HS-5 (cell line): ENCODE data around the gene MAP3K1.

ENCODE experiments used
- DNase-seq: peaks from one replicate; pipeline ENCODE4 v3.0.0-alpha.2; 2012; ENCODE audit warnings: low read depth

The MAP3K1 gene

GRCh38 chr5:56849671-56850070 is 34.3 kb downstream of the MAP3K1 start:
- DNase-seq = no peak

GRCh38 chr5:56850423-56850822 is 35.1 kb downstream of the MAP3K1 start:
- DNase-seq = no peak

GRCh38 chr5:56851258-56851941 is 36.1 kb downstream of the MAP3K1 start:
- DNase-seq = no peak

- DNase-seq = no peak
Observed at GRCh38 chr5:56852228-56853000, 37.1 kb downstream of the MAP3K1 start.

GRCh38 chr5:56853698-56854097 is 38.3 kb downstream of the MAP3K1 start:
- DNase-seq = no peak

GRCh38 chr5:56854920-56855319 is 39.6 kb downstream of the MAP3K1 start:
- no peak for DNase-seq

- DNase-seq = no peak
Observed at GRCh38 chr5:56856541-56857178, 41.3 kb downstream of the MAP3K1 start.

- DNase-seq = no peak
Observed at GRCh38 chr5:56858777-56859442, 43.6 kb downstream of the MAP3K1 start.

- no peak for DNase-seq
Observed at GRCh38 chr5:56861893-56862485, 46.6 kb downstream of the MAP3K1 start.

GRCh38 chr5:56862909-56863308 is 47.6 kb downstream of the MAP3K1 start:
- DNase-seq = no peak

GRCh38 chr5:56871777-56872176 is 56.4 kb downstream of the MAP3K1 start:
- no peak for DNase-seq

GRCh38 chr5:56873056-56873455 is 57.7 kb downstream of the MAP3K1 start:
- no peak for DNase-seq

GRCh38 chr5:56876327-56876726 is 61.0 kb downstream of the MAP3K1 start:
- DNase-seq = peak; percentile 11

GRCh38 chr5:56881571-56881970 is 66.2 kb downstream of the MAP3K1 start:
- no peak for DNase-seq

GRCh38 chr5:56893251-56893951 is 78.1 kb downstream of the MAP3K1 start:
- no peak for DNase-seq

- no peak for DNase-seq
Observed at GRCh38 chr5:56896763-56897162, 81.4 kb downstream of the MAP3K1 start.

- DNase-seq = no peak
Observed at GRCh38 chr5:56898213-56898612, 82.9 kb downstream of the MAP3K1 start.

- DNase-seq = peak; percentile 28
Observed at GRCh38 chr5:56900395-56900794, 85.0 kb downstream of the MAP3K1 start.

GRCh38 chr5:56900858-56901578 is 85.7 kb downstream of the MAP3K1 start:
- DNase-seq = peak; percentile 16

GRCh38 chr5:56908942-56909293 is 93.6 kb downstream of the MAP3K1 start:
- no peak for DNase-seq
